Central memory CD4-positive, alpha-beta T cell (primary cell): Measurements from ENCODE around the gene FXYD6.
A peak's percentile ranks its signal among the peaks of the same experiment; 100 is the strongest.
"Not testable (repeated sequence)": the region's sequence is repeated elsewhere in the genome, so short reads cannot be mapped to it uniquely, and the experiment has no call there.

Experiments used
- DNase-seq: peaks from one replicate; pipeline ENCODE4 v3.0.0; 2022

FXYD6 gene

GRCh38 chr11:117868815-117869561 is 7.5 kb downstream of the FXYD6 start:
- DNase-seq, result no peak

GRCh38 chr11:117868088-117868487 is 8.4 kb downstream of the FXYD6 start:
- no peak for DNase-seq

GRCh38 chr11:117866526-117866925 is 9.9 kb downstream of the FXYD6 start:
- no peak for DNase-seq

- DNase-seq, result not testable (repeated sequence)
Observed at GRCh38 chr11:117865546-117865945, 10.9 kb downstream of the FXYD6 start.

GRCh38 chr11:117863383-117863782 is 13.1 kb downstream of the FXYD6 start:
- DNase-seq, result no peak

GRCh38 chr11:117862753-117863152 is 13.7 kb downstream of the FXYD6 start:
- DNase-seq, result no peak

- no peak for DNase-seq
Observed at GRCh38 chr11:117862019-117862725, 14.3 kb downstream of the FXYD6 start.

- no peak for DNase-seq
Observed at GRCh38 chr11:117861151-117862018, 15.1 kb downstream of the FXYD6 start.

GRCh38 chr11:117860139-117860538 is 16.3 kb downstream of the FXYD6 start:
- no peak for DNase-seq

- no peak for DNase-seq
Observed at GRCh38 chr11:117859488-117860112, 16.9 kb downstream of the FXYD6 start.

- no peak for DNase-seq
Observed at GRCh38 chr11:117859061-117859460, 17.4 kb downstream of the FXYD6 start.

- no peak for DNase-seq
Observed at GRCh38 chr11:117857734-117858414, 18.6 kb downstream of the FXYD6 start.

GRCh38 chr11:117855912-117856651 is 20.4 kb downstream of the FXYD6 start:
- no peak for DNase-seq

GRCh38 chr11:117855186-117855845 is 21.1 kb downstream of the FXYD6 start:
- DNase-seq, result no peak

GRCh38 chr11:117852309-117852708 is 24.1 kb downstream of the FXYD6 start:
- DNase-seq, result no peak

GRCh38 chr11:117851852-117852251 is 24.6 kb downstream of the FXYD6 start:
- no peak for DNase-seq

GRCh38 chr11:117851106-117851505 is 25.4 kb downstream of the FXYD6 start:
- DNase-seq, result no peak

GRCh38 chr11:117849781-117850414 is 26.6 kb downstream of the FXYD6 start:
- no peak for DNase-seq

GRCh38 chr11:117843666-117844484 is 32.6 kb downstream of the FXYD6 start:
- DNase-seq, result peak; percentile 64
